Right lobe of liver (tissue), 4 donors: ENCODE data around the gene LIMCH1.

Experiments used
- POLR2A ChIP-seq: fragments of 450-650 bp; IDR thresholded peaks from one replicate; pipeline ENCODE4 v1.6.1; 2017; ENCODE audit warnings: antibody characterized with exemption, mild to moderate bottlenecking
- TF ChIP-seq, protein P1 (sequence below), 4 donors: fragments of 200-600 bp in 3 of 4; fragments of 450-650 bp in 1 of 4; IDR thresholded peaks; one replicate each; pipeline versions ENCODE4 v1.5.1 to v1.8.0; 2016 to 2022; ENCODE audit warnings: antibody characterized with exemption in 4 of 4, mild to moderate bottlenecking in 2 of 4
- donor health status: DM: no; HTN: no; CAD: no.
- donor health status: DM: no; HTN: no; CAD: no.
- donor health status: DM: no; HTN: yes; CAD: no.

DNA sequence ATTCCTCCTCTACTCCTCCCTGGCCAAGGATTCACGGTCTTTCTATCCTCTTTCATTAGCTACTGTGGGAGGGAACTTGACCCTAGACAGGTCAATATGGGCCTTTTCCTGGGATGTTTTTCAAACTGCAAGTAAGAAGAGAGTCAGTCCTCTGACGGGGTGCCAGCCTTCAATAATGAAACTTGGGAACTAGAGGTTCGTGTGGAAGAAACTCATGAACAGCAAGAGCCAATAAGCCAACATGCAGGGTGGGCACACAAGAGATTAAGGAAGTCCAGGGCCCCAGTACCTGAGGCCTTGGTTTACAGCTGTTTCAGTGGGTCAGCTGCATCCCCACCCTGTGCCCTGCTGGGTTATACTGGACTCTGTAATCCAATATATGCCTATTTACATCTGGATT lies 49.3 kb downstream of the LIMCH1 start:
- TF ChIP-seq, protein P1, sequence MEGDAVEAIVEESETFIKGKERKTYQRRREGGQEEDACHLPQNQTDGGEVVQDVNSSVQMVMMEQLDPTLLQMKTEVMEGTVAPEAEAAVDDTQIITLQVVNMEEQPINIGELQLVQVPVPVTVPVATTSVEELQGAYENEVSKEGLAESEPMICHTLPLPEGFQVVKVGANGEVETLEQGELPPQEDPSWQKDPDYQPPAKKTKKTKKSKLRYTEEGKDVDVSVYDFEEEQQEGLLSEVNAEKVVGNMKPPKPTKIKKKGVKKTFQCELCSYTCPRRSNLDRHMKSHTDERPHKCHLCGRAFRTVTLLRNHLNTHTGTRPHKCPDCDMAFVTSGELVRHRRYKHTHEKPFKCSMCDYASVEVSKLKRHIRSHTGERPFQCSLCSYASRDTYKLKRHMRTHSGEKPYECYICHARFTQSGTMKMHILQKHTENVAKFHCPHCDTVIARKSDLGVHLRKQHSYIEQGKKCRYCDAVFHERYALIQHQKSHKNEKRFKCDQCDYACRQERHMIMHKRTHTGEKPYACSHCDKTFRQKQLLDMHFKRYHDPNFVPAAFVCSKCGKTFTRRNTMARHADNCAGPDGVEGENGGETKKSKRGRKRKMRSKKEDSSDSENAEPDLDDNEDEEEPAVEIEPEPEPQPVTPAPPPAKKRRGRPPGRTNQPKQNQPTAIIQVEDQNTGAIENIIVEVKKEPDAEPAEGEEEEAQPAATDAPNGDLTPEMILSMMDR (IDR thresholded peaks at IDR 0.05): no peak
- TF ChIP-seq POLR2A: no peak
